Activated CD4-positive, CD25-positive, alpha-beta regulatory T cell (primary cell): ENCODE results near the gene SALL2.

ENCODE experiments used
- DNase-seq, 4 experiments: peaks; one replicate each; lab custom pipeline; 2025; lab: John Stamatoyannopoulos, UW

The SALL2 gene

DNA sequence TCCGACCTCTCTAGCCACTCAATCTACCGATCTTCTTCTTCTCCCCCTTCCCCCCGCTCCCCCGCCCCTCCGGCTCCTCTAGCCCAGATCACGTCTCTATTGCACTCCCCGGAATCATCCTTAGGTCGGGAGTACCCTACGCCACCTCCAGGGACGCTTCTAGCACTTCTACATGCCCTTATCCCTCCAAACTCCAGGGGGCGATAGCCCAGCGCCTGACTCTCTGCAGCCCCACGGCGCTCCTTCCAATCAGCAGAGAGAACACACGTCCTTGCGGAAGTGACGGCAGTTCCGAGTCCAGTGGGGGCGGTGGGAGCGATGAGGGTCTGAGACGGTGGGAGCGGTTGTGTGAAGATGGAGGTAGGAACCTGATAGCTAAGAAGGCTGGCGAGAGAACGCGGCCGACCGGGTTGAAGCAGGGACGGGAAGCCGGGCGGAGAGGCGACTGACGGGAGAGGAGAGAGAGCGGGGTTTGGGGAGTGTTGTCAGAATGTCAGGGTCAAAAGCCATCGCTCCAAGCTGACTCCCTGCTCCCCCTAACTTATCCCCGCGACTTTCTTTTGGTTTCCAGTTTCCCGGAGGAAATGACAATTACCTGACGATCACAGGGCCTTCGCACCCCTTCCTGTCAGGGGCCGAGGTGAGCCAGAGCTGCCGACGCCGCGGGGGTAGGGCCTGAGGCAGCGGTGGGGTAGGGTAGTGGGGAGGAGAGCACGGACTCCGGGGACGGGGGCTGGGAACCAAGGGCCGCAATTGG lies 49.0 kb downstream of the SALL2 start, which contains the start of the genes RAB2B and TOX4:
Gene RAB2B, minus strand, starts transcription at position 35 of the 757 bp plus-strand sequence. CDS start 87 bp downstream, outside the sequence.
Gene TOX4, plus strand, starts transcription at position 271 of the 757 bp plus-strand sequence. Its CDS starts 84 bp downstream, at position 355.
- peak; percentile 84 to 90 (median 90) for DNase-seq

GRCh38 chr14:21476523-21476924 lies 49.6 kb downstream of the SALL2 start:
- DNase-seq, result peak; percentile 74 to 78 (median 77)

- DNase-seq, result no peak
These were observed 50.2 kb downstream of the SALL2 start for GRCh38 chr14:21475767-21476522.
